Measurements from ENCODE around the gene PTPN7.

The PTPN7 gene

DNA sequence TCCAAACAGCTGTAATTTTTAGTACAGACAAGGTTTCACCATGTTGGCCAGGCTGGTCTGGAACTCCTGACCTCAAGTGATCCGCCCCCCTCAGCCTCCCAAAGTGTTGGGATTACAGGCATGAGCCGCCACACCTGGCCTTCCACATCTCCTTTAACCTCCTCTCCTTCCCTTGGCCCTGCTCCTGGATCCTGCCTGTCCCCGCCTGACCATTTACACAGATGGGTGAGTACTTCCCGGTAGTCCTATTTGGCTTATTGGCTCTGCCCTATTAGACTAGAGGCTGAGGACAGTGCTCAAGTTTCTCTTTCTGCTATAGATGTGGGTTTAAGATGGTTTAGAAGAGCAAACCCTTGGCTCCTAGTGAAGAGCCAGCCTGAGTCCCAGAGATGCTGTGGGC, 7.1 kb downstream of the PTPN7 start:
- H3K4me3 ChIP-seq (ENCODE audit: low read length), result no peak overlapping the region
- TF ChIP-seq, protein P1, sequence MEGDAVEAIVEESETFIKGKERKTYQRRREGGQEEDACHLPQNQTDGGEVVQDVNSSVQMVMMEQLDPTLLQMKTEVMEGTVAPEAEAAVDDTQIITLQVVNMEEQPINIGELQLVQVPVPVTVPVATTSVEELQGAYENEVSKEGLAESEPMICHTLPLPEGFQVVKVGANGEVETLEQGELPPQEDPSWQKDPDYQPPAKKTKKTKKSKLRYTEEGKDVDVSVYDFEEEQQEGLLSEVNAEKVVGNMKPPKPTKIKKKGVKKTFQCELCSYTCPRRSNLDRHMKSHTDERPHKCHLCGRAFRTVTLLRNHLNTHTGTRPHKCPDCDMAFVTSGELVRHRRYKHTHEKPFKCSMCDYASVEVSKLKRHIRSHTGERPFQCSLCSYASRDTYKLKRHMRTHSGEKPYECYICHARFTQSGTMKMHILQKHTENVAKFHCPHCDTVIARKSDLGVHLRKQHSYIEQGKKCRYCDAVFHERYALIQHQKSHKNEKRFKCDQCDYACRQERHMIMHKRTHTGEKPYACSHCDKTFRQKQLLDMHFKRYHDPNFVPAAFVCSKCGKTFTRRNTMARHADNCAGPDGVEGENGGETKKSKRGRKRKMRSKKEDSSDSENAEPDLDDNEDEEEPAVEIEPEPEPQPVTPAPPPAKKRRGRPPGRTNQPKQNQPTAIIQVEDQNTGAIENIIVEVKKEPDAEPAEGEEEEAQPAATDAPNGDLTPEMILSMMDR (conservative IDR thresholded peaks at IDR 0.05; ENCODE audit: low read depth, low read length), result no peak
- no peak for DNase-seq (ENCODE audit: low read depth)

DNA sequence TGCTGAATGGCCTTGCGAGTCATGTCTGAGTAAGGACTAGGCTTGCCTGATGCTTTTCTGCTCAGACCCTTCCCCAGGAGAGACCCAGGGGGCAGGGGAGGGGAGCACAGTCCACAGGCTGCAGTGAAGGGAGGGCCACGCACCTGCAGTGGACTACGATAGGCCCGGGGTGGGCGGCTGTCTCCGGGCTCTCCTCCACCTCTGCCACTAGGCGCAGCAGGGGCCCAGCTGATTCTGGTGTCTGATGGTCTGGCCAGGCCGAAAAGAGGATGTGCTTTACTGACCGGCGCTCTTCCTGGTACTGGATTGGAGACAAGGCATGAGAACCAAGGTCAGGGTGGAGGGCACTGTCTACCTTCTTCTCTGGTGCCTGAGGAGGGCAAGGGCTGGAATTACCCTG, 8.0 kb downstream of the PTPN7 start:
- no peak overlapping the region for H3K4me3 ChIP-seq (ENCODE audit: low read length)
- no peak for DNase-seq (ENCODE audit: low read depth)
- TF ChIP-seq, protein P1 (conservative IDR thresholded peaks at IDR 0.05; ENCODE audit: low read depth, low read length), result no peak

- no peak overlapping the region for H3K4me3 ChIP-seq (ENCODE audit: low read length)
- TF ChIP-seq, protein P1 (conservative IDR thresholded peaks at IDR 0.05; ENCODE audit: low read depth, low read length), result no peak
- DNase-seq (ENCODE audit: low read depth), result no peak
These were observed 9.4 kb downstream of the PTPN7 start for GRCh38 chr1:202151045-202151444.

GRCh38 chr1:202150602-202151001, 9.8 kb downstream of the PTPN7 start:
- TF ChIP-seq, protein P1 (conservative IDR thresholded peaks at IDR 0.05; ENCODE audit: low read depth, low read length), result no peak
- DNase-seq (ENCODE audit: low read depth), result no peak
- H3K4me3 ChIP-seq (ENCODE audit: low read length), result no peak overlapping the region

DNA sequence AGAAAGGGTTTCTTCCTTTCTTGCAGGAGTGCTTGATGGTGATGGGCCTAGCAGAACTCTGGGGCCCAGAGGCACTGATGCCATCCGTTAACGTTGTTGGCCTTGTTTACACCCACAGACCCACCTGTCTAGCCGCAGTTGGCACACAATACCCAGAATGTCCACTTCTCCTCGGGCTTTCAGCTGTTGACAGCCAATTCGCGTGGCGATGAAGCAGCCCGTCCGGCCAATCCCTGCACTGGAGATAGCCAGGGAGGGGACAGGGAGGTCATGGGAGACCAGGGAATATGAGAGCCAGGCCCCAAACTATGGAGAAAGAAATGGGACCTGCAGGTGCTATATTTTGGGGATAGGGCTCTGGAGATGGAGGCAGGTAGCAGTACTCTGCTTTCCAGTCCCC, 10.2 kb downstream of the PTPN7 start:
- TF ChIP-seq, protein P1 (conservative IDR thresholded peaks at IDR 0.05; ENCODE audit: low read depth, low read length), result no peak
- no peak for DNase-seq (ENCODE audit: low read depth)
- H3K4me3 ChIP-seq (ENCODE audit: low read length), result no peak overlapping the region

DNA sequence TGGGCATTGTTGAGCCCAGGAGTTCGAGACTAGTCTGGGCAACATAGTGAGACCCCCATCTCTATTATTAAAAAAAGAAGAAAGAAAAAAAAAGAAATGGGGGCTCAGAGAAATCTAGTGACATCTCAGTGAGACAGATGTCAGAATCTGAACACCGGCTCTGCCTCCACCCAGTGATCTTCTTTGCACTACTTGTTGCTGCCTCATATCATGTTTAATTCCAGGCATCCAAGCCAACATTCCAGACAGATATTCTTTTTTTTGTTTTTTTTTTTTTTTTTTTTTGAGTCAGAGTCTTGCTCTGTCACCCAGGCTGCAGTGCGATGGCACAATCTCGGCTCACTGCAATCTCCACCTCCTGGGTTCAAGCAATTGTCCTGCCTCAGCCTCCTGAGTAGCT, 10.8 kb downstream of the PTPN7 start:
- TF ChIP-seq, protein P1 (conservative IDR thresholded peaks at IDR 0.05; ENCODE audit: low read depth, low read length), result no peak
- no peak overlapping the region for H3K4me3 ChIP-seq (ENCODE audit: low read length)
- no peak for DNase-seq (ENCODE audit: low read depth)

DNA sequence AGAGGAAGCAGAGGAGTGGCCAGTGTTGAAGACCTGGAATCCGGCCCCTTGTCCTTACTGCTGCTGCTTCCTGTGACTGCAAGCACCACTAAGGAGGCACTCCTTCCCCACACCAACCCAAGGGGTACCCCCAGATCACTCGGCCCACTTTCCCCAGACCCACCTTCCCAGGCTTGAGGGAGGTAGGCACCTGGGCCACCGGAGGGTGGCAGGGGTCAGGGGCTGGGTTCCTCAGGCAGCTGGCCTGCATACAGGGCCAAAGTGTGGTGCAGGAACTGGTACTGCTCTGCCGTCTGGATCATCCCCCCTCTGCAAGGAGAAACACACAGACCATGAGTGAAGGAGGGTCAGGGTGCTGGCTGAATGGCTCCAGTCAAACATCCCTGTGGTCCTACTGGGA, 12.0 kb downstream of the PTPN7 start:
- DNase-seq (ENCODE audit: low read depth), result no peak
- TF ChIP-seq, protein P1 (conservative IDR thresholded peaks at IDR 0.05; ENCODE audit: low read depth, low read length), result no peak
- H3K4me3 ChIP-seq (ENCODE audit: low read length), result no peak overlapping the region

Data from retinal pigment epithelial cell (primary cell).